Left ventricle myocardium inferior (tissue), 1 donor: ENCODE results near the gene NATD1. TPM values are rescaled to one million over a fixed set of nuclear protein-coding genes. Genes with fewer than 3 reads are reported as not detected.

ENCODE experiments used
- DNase-seq: peaks from one replicate; pipeline ENCODE4 v3.0.0-alpha.2; 2020
- H3K27ac ChIP-seq: fragments of 200-600 bp; replicated peaks from 2 replicates; pipeline ENCODE4 v1.8.0; 2021
- H3K27me3 ChIP-seq: fragments of 200-600 bp; 2 replicates; pipeline ENCODE4 v1.8.0; 2021; ENCODE audit warnings: low read depth
- H3K36me3 ChIP-seq: fragments of 200-600 bp; 2 replicates; pipeline ENCODE4 v1.8.0; 2021
- H3K4me1 ChIP-seq: fragments of 200-600 bp; 2 replicates; pipeline ENCODE4 v1.8.0; 2021
- H3K4me3 ChIP-seq: fragments of 200-600 bp; 2 replicates; pipeline ENCODE4 v1.8.0; 2021; ENCODE audit warnings: mild to moderate bottlenecking, moderate library complexity
- H3K9me3 ChIP-seq: fragments of 200-600 bp; replicated peaks from 2 replicates; pipeline ENCODE4 v1.8.0; 2021
- intact Hi-C: fragments of 100-400 bp; cut with micrococcal nuclease; formaldehyde crosslinking; loops from one replicate; pipeline ENCODE4 v1.11.0; 2022
- total RNA-seq: library from RNA; stranded (reverse); fragmentation: NEBNext Ultra II Directional; extraction: Animal tissue kit (Norgen Biotek cat#: 25700); gene quantifications from one replicate; pipeline ENCODE4 v1.2.1, GENCODE V29; 2021
- TF ChIP-seq, protein P1 (sequence below): fragments of 200-600 bp; IDR thresholded peaks from 2 replicates; pipeline ENCODE4 v1.8.0; 2021; ENCODE audit warnings: antibody characterized with exemption, mild to moderate bottlenecking, borderline replicate concordance
- donor health status: DM: no; HTN: yes; CAD: no; lungs with severe emphysema.

Gene NATD1
- total RNA-seq, 1 donor from 2014 or later: 17.7 TPM

DNA sequence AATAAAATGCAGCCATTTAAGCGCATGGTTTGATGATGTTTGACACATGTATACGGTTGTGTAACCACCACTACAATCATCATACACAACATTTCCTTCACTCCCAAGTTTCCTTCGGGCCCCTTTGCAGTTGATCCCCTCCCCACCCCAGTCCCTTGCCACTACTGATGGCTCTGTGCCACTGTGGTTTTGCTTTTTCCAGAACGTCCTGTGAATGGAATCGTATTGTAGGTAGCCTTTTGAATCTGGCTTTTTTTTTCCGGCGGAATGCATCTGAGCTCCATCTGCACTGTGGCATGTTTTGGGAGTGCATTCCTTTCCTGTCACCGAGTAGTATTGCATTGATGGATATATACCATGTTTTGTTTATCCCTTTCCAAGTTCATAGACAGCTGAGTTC is 16.2 kb upstream of the NATD1 start:
- Histone ChIP-seq H3K27ac (no peak overlapping the region), H3K4me3 (no peak overlapping the region), H3K27me3 (no peaks in the 10 kb centered on the region), H3K36me3 (no peaks in the 10 kb centered on the region), H3K9me3 (no peaks in the 10 kb centered on the region), H3K4me1 (no peaks in the 10 kb centered on the region)
- TF ChIP-seq, protein P1, sequence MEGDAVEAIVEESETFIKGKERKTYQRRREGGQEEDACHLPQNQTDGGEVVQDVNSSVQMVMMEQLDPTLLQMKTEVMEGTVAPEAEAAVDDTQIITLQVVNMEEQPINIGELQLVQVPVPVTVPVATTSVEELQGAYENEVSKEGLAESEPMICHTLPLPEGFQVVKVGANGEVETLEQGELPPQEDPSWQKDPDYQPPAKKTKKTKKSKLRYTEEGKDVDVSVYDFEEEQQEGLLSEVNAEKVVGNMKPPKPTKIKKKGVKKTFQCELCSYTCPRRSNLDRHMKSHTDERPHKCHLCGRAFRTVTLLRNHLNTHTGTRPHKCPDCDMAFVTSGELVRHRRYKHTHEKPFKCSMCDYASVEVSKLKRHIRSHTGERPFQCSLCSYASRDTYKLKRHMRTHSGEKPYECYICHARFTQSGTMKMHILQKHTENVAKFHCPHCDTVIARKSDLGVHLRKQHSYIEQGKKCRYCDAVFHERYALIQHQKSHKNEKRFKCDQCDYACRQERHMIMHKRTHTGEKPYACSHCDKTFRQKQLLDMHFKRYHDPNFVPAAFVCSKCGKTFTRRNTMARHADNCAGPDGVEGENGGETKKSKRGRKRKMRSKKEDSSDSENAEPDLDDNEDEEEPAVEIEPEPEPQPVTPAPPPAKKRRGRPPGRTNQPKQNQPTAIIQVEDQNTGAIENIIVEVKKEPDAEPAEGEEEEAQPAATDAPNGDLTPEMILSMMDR: no peak
- DNase-seq: no peak
- intact Hi-C loops: no loop called here

- no peak for DNase-seq
- intact Hi-C loops: no loop called here
- TF ChIP-seq, protein P1: no peak
Measured at GRCh38 chr17:21268596-21269188, 15.5 kb upstream of the NATD1 start.

GRCh38 chr17:21263376-21263775 is 10.2 kb upstream of the NATD1 start:
- no peak overlapping the region for H3K27ac ChIP-seq
- H3K36me3 ChIP-seq: no peaks in the 10 kb centered on the region
- no peak for DNase-seq
- no peaks in the 10 kb centered on the region for H3K27me3 ChIP-seq
- no peaks in the 10 kb centered on the region for H3K9me3 ChIP-seq
- H3K4me1 ChIP-seq: peaks cover 14% of the 10 kb centered on the region
- intact Hi-C loops: no loop called here
- H3K4me3 ChIP-seq: no peak overlapping the region
- TF ChIP-seq, protein P1: no peak

More at GRCh38 chr17:21268596-21269188, 15.5 kb upstream of the NATD1 start:
- H3K27ac ChIP-seq: no peak overlapping the region
- no peaks in the 10 kb centered on the region for H3K27me3 ChIP-seq
- H3K4me3 ChIP-seq: no peak overlapping the region
- no peaks in the 10 kb centered on the region for H3K4me1 ChIP-seq
- no peaks in the 10 kb centered on the region for H3K36me3 ChIP-seq
- no peaks in the 10 kb centered on the region for H3K9me3 ChIP-seq

DNA sequence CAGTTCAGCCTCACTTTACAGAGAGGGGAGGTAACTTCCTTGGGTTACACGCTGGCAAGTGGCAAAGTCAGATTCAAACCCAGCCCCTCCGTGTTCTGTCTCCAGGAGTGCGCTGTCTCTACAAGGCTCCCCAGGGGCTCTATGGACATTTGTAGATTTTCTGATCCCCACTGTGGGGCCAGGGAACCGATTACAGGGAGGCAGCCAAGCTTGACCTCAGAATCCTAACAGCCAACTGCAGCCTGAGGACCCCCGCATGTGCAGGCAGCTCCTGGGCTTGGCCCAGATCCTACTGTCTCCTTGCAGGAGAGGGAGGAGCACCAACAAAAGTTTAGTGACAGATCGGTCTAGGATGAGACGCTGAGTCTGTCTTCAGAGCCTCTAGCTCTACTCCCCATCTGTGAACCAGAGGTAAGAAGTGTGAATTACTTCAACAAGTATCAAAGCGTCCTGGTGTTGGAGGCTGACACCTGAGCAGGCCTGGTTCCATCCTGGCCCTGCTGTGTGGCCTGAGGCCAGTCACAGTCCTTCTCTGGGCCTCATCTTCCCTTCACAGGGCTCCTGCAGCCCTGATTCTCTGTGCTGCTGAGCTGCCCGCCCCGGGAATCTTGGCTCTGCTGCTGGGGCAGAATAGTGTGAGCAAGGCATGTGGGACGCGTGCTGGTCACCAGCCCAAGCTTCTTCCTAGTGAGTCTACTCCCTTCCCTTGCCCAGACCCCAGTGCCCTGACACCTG is 9.2 kb upstream of the NATD1 start:
- peaks cover 14% of the 10 kb centered on the region for H3K4me1 ChIP-seq
- no peak for DNase-seq
- H3K9me3 ChIP-seq: no peaks in the 10 kb centered on the region
- TF ChIP-seq, protein P1: no peak
- intact Hi-C loops: no loop called here
- no peaks in the 10 kb centered on the region for H3K27me3 ChIP-seq
- no peaks in the 10 kb centered on the region for H3K36me3 ChIP-seq
- no peak overlapping the region for H3K27ac ChIP-seq
- H3K4me3 ChIP-seq: no peak overlapping the region

DNA sequence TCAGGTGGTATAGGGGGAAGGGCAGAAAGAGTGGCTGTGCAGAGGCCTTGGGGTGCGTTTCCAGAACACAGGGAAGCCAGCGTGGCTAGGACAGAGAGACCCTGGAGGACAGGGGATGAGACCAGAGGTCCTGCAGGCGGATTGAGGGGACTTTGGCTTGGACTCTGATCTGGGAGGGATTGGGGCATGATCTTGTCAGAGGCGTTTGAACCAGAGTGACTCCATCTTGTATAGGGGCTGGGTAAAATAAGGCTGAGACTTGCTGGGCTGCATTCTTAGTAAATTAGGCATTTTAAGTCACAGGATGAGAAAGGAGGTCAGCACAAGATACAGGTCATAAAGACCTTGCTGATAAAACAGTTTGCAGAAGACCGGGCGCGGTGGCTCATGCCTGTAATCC is 5.4 kb upstream of the NATD1 start:
- Histone ChIP-seq H3K9me3 (no peaks in the 10 kb centered on the region), H3K4me1 (peaks cover 19% of the 10 kb centered on the region), H3K27ac (no peak overlapping the region), H3K27me3 (no peaks in the 10 kb centered on the region), H3K4me3 (no peak overlapping the region), H3K36me3 (no peaks in the 10 kb centered on the region)
- TF ChIP-seq, protein P1: no peak
- intact Hi-C loops: no loop called here
- DNase-seq: no peak
